Activated CD8-positive, alpha-beta T cell treated with anti-CD3 and anti-CD28 coated beads for 36 hours (primary cell): ENCODE data around the gene LMAN2. TPM values are rescaled to one million over a fixed set of nuclear protein-coding genes. Genes with fewer than 3 reads are reported as not detected.

Experiments
- ATAC-seq: fragments of 200-7000 bp; cut with Tn5 transposase; one replicate; pipeline ENCODE4 v1.10.0; 2021; ENCODE audit warnings: mild to moderate bottlenecking, moderate library complexity
- CTCF ChIA-PET: fragments of 350-600 bp; sonication (Branson Sonifier 250); formaldehyde crosslinking; loops from one replicate; lab custom pipeline; 2021; ENCODE audit warnings: antibody characterized with exemption; lab: Charles Lee
- POLR2A ChIA-PET: fragments of 350-600 bp; sonication (Branson Sonifier 250); formaldehyde crosslinking; loops from one replicate; lab custom pipeline; 2021; ENCODE audit warnings: antibody characterized with exemption; lab: Charles Lee
- DNase-seq: peaks from one replicate; pipeline ENCODE4 v3.0.0-alpha.2; 2020
- H3K27ac Mint-ChIP-seq: one replicate; pipeline ENCODE4 v1.8.0; 2021; ENCODE audit warnings: mild to moderate bottlenecking, mixed read lengths
- H3K27me3 Mint-ChIP-seq: one replicate; pipeline ENCODE4 v1.8.0; 2021; ENCODE audit warnings: mixed read lengths
- H3K36me3 Mint-ChIP-seq: one replicate; pipeline ENCODE4 v1.8.0; 2021; ENCODE audit warnings: low read depth, mixed read lengths
- H3K4me1 Mint-ChIP-seq: one replicate; pipeline ENCODE4 v1.8.0; 2021; ENCODE audit warnings: low read depth, mixed read lengths
- H3K4me3 Mint-ChIP-seq: one replicate; pipeline ENCODE4 v1.8.0; 2021; ENCODE audit warnings: mild to moderate bottlenecking, moderate library complexity, mixed read lengths
- H3K9me3 Mint-ChIP-seq: one replicate; pipeline ENCODE4 v1.8.0; 2021; ENCODE audit warnings: mixed read lengths
- intact Hi-C: fragments of 100-400 bp; cut with micrococcal nuclease; formaldehyde crosslinking; loops from one replicate; pipeline ENCODE4 v1.10.0; 2022
- total RNA-seq, 2 experiments: library from RNA; stranded (reverse); gene quantifications; one replicate each; pipeline ENCODE4 v1.2.3, GENCODE V29; 2021
- TF ChIP-seq, protein P1 (sequence below): fragments of 200-600 bp; IDR thresholded peaks from one replicate; pipeline ENCODE4 v1.8.0; 2022; ENCODE audit warnings: antibody characterized with exemption, mild to moderate bottlenecking

Gene LMAN2, protein sequence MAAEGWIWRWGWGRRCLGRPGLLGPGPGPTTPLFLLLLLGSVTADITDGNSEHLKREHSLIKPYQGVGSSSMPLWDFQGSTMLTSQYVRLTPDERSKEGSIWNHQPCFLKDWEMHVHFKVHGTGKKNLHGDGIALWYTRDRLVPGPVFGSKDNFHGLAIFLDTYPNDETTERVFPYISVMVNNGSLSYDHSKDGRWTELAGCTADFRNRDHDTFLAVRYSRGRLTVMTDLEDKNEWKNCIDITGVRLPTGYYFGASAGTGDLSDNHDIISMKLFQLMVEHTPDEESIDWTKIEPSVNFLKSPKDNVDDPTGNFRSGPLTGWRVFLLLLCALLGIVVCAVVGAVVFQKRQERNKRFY
- 10 to 100 TPM; 79.9 to 87.5 TPM for total RNA-seq

- Mint-ChIP-seq H3K4me3 (peak within 1 kb of the TSS; percentile 93), H3K36me3 (peaks cover 18% of the 10 kb centered on the region), H3K27me3 (no peaks in the 10 kb centered on the region), H3K27ac (peak within 1 kb of the TSS; percentile 100), H3K9me3 (peaks cover 14% of the 10 kb centered on the region), H3K4me1 (peaks cover 54% of the 10 kb centered on the region)
- TF ChIP-seq, protein P1, sequence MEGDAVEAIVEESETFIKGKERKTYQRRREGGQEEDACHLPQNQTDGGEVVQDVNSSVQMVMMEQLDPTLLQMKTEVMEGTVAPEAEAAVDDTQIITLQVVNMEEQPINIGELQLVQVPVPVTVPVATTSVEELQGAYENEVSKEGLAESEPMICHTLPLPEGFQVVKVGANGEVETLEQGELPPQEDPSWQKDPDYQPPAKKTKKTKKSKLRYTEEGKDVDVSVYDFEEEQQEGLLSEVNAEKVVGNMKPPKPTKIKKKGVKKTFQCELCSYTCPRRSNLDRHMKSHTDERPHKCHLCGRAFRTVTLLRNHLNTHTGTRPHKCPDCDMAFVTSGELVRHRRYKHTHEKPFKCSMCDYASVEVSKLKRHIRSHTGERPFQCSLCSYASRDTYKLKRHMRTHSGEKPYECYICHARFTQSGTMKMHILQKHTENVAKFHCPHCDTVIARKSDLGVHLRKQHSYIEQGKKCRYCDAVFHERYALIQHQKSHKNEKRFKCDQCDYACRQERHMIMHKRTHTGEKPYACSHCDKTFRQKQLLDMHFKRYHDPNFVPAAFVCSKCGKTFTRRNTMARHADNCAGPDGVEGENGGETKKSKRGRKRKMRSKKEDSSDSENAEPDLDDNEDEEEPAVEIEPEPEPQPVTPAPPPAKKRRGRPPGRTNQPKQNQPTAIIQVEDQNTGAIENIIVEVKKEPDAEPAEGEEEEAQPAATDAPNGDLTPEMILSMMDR: no peak
- DNase-seq (peak; percentile 96), ATAC-seq (peak; percentile 98)
- POLR2A ChIA-PET: interaction anchor here (0.7 to 4.2 kb wide), 21 partner anchors 9 to 167 kb away, joined by 3 to 19 read pairs (median 4); partner anchors contain the start of genes GRK6, PRR7 and RAB24
- intact Hi-C loops: no loop called here
- CTCF ChIA-PET: interaction anchor here (1.4 to 5.3 kb wide), 13 partner anchors 10 to 104 kb away, joined by 4 to 28 read pairs (median 8); no protein-coding TSS in a partner anchor
These were observed at the start of gene LMAN2 for GRCh38 chr5:177351392-177352329. TSS of gene LMAN2 (minus strand) at chr5:177351668. CDS start at chr5:177351647, 21 bp downstream.

DNA sequence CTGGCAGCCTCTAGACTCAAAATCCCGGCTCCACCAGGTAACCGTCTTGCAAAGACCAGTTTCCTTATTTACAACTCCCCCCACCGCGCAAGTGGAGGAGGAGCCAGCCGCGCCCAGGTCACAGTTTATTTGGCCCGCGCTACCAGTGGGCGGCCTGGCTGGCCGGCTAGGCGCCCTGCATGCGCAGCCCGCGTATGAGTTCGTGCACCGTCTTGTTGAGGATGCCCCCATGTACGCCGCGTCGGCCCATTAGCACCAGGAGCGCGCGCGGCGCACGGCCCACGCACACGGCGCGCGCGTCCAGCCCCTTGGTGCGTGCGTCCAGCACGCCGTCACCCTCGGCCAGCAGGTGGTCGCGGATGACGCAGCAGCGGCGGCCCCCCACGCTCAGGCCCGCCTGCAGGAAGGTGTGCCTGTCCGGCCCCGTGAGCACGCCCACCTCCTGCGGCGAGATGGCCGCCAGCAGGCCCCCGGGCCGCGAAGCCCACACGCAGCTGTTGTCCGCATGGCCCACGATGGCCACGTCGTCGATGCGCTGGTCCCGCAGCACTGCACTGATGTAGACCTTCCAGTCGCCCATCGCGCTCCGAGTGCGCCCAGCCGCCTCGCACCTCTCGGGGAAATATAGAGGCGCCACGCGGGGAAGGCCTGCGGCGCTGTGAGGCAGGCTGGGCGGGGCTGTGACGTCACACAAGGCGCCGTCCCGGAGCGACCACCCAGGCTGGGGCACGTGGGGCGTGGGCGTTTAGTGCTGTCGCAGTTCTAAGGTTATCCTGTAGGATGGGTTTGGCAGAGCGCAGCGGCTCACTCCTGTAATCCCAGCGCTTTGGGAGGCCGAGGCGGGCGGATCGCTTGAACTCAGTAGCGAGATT is 48.8 kb upstream of the LMAN2 start, which contains the start of gene PFN3:
TSS of gene PFN3 (minus strand) at position 665 of the 872 bp plus-strand sequence. CDS start at position 580, 85 bp downstream.
- intact Hi-C loops: loop anchor here (10.0 kb wide), 1 partner anchor 85 kb away; the partner anchor contains the start of gene MXD3
- no peaks in the 10 kb centered on the region for H3K36me3 Mint-ChIP-seq
- H3K27me3 Mint-ChIP-seq: peaks cover 23% of the 10 kb centered on the region
- ATAC-seq (no peak), DNase-seq (peak; percentile 47)
- peaks cover 19% of the 10 kb centered on the region for H3K4me1 Mint-ChIP-seq
- H3K27ac Mint-ChIP-seq: no peak within 1 kb of the TSS
- TF ChIP-seq, protein P1: no peak
- H3K4me3 Mint-ChIP-seq: no peak within 1 kb of the TSS
- ChIA-PET POLR2A (interaction anchor here (6.8 to 7.4 kb wide), 2 partner anchors 44 to 54 kb away, joined by 72 to 140 read pairs; partner anchors contain the start of gene PRR7), CTCF (interaction anchor here (0.9 to 10.5 kb wide), 8 partner anchors 9 to 89 kb away, joined by 3 to 415 read pairs (median 62); partner anchors contain the start of genes GRK6, MXD3 and PRR7)
- H3K9me3 Mint-ChIP-seq: no peaks in the 10 kb centered on the region

- Mint-ChIP-seq H3K36me3 (no peaks in the 10 kb centered on the region), H3K4me3 (no peak overlapping the region), H3K4me1 (peaks cover 11% of the 10 kb centered on the region), H3K27ac (no peak overlapping the region), H3K9me3 (no peaks in the 10 kb centered on the region), H3K27me3 (peaks cover 18% of the 10 kb centered on the region)
- intact Hi-C loops: loop anchor here (10.0 kb wide), 1 partner anchor 83 kb away; the partner anchor contains the start of gene MXD3
- DNase-seq (no peak), ATAC-seq (no peak)
- ChIA-PET CTCF (interaction anchor here (1.3 kb wide), 1 partner anchor 28 kb away, joined by 4 read pairs; no protein-coding TSS in a partner anchor), POLR2A (interaction anchor here (1.2 kb wide), 1 partner anchor 50 kb away, joined by 5 read pairs; the partner anchor contains the start of gene PRR7)
- TF ChIP-seq, protein P1: no peak
These were observed 46.5 kb upstream of the LMAN2 start for GRCh38 chr5:177397875-177398390.

DNA sequence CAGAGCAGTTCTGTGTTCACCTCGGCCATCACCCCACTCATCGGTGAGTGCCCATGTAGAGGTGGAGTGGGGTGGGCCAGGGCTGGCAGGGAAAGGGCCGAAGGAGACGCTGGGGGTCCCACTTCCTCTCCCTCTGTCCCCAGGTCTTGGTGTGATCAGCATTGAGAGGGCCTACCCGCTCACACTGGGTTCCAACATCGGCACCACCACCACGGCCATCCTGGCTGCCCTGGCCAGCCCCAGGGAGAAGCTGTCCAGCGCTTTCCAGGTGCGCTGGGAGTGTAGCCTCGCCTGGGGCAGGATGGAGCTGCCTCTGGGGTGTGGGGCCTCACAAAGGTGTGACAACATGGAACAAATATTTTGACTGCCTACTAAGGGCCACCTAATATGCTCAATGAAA is 45.3 kb upstream of the LMAN2 start:
- no peak for DNase-seq
- CTCF ChIA-PET: no interaction called here
- no peaks in the 10 kb centered on the region for H3K4me1 Mint-ChIP-seq
- POLR2A ChIA-PET: no interaction called here
- intact Hi-C loops: loop anchor here (10.0 kb wide), 1 partner anchor 82 kb away; the partner anchor contains the start of gene MXD3
- H3K9me3 Mint-ChIP-seq: no peaks in the 10 kb centered on the region
- no peak for ATAC-seq
- no peak overlapping the region for H3K4me3 Mint-ChIP-seq
- H3K36me3 Mint-ChIP-seq: no peaks in the 10 kb centered on the region
- TF ChIP-seq, protein P1: no peak
- H3K27ac Mint-ChIP-seq: no peak overlapping the region
- H3K27me3 Mint-ChIP-seq: peaks cover 8% of the 10 kb centered on the region
